Activated CD4-positive, alpha-beta T cell treated with anti-CD3 and anti-CD28 coated beads, Interleukin-2, amount 50 U/mL, for 48 hours (primary cell): ENCODE measurements around the gene NECAB3.

ENCODE experiments used
- DNase-seq, 2 experiments: peaks; one replicate each; pipeline ENCODE4 v3.0.0-alpha.2; 2020

Gene NECAB3

DNA sequence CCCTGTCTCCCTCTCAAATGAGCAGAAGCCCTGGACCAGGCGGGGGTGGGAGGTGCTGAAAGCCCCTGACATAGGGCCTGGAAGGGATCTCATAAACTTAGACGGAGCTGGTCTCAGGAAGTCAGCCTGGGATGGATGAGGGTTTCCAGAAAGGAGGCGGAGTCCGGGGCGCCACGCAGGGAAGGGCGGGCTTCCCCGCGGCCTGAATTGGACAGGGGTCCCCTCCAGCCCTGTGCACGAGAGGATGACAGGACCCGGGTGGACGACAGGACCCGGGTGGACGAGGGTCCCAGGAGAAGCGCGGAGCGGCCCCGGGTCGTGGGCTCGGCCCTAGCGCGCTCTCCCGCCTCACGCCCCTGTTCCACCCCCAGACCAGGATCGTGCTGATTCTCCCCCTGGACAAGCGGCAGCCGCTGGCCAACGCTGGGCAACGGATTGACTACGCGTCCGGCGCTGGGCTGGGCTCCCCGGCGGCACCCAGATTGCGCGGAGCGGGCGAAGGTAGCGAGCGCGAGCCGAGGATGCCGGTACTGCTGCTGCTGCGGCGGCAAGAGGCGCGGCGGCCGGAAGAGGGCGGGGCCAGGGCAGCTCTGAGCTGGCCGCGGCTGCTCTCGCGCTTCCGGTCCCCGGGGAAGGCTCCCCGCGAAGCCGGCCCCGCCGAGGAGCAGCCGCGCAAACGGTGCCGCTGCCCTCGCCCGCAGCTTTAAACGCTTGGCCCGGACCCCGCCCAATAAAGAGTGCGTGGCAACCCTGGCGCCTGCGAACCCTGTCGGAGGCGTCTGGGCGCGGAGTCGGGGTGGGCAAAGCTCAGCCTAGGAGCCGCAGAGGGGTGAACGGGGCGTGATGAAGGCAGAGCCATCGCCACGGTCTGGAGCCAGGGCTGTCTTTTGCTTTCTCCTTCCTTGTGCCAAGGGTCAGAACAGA, 10.8 kb downstream of the NECAB3 start:
- peak; percentile 85 to 87 for DNase-seq

DNA sequence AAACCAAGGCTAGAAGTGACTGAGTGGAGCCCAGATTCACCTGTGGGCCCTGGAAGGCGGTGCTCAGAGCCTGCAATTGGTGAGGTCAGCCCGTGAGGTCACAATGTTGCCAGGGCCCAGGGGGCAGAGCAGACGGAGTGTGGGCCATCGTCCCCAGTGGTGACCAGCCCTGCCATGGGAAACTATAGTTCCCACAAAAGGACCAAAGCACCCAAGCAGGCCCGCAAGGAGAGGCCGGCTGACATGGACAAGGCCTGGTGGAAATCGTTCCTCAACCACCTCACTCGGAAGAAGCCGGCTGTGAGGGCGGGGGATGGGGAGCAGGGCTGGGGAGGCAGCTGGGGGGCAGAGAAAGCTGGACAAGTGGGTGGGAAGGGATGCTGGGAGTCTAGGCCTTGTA, 12.1 kb downstream of the NECAB3 start, which contains the start of gene C20orf144:
C20orf144 (plus strand) TSS at position 156 of the 400 bp plus-strand sequence; CDS start at position 175, 19 bp downstream.
- no peak for DNase-seq

DNA sequence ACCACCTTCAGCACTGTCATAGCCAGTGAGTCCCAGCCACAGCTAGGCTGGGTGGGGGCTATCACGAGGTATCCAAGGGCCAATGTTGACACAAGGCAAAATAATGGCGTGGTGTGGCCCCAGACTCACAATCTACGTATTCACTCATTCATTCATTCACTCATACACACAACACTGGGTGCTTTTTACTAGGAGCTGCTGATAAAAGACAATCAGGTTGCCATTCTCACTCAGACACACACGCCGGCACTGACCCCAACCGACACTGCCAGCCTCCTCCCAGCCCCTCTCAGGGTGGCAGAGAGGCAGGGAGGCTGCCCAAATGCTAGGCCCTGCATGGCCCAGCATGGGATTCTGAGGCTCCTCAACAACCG, 13.6 kb downstream of the NECAB3 start:
- no peak for DNase-seq

DNA sequence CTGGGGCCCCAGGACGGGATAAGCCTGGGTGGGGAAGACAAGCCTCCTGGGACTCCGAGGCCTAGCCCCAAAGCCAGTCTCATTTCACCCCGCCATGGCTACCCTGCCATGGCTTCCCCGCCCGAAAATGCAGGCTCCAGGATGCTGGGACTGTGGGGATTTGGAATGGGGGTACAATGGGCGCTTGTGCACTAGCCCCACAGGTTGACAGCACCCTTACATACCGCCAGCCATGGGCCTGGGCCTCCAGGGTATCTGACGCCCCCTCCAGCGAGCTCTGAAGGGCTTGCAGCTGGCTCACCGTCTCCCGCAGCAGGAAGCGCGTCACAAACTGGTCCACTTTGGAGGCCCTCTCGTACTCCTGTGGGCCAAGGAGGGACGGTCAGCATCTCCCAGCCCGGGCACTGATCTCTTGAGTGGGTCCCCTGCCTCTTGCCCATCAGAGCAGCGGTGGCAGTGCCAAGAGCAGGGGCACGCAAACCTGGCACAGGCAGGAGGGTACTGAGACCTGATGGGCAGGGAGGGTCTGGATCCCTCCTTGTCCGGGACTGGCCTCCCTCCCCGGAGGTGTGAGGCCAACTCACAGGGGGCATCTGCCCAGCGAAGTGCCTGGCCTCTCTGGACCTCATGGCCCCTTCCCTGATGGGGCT, 14.1 kb downstream of the NECAB3 start:
- no peak for DNase-seq

DNA sequence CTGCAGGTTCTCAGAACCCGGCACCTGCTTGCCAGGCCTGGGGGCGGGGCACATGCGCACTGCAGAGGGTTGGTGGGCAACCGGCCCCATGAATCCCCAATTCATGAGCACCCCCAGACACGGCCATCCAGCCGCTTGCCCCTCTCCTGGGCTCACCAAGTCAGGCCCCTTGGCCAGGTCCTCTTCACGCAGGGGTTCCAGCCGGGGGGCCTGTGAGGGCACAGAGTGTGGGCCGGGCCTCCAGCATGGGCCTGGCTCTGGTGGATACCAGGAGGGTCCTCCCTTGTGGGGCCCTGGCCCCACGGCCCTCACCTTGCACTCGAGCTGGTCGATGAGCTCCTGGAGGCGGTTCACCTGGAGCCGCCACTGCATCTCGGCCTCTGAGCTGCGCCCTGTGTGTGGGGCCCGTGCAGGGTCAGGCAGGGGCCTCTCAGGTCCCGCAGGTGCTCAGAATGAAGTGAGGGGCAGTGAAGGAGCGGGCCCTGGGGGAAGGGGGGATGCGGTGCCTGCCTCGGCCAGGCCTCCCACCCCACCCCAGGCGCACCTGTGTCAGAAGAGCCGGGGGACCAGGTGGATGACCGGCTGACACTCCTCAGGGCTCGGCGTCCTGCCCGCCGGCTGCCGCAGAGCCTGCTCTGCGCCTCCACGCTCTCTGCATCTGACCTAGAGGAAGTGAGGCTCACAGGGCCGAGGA, 14.7 kb downstream of the NECAB3 start:
- no peak for DNase-seq

DNA sequence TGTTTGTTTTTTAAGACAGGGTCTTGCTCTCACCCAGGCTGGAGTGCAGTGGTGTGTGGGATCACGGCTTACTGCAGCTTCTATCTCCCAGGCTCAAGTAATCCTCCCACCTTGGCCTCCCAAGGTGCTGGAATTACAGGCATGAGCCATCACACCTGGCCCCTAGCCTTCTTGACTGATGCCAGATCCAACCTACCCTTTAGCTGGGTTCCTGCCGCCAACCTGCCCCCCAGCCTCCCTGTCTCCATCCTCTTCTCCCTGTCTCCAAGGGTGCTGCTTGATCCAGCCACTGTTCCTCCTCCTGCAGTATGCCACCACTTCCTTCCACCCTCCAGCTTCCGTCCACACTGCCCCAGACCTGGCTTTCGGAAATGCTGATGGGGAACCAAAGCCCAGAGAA, 15.3 kb downstream of the NECAB3 start:
- DNase-seq = no peak

DNA sequence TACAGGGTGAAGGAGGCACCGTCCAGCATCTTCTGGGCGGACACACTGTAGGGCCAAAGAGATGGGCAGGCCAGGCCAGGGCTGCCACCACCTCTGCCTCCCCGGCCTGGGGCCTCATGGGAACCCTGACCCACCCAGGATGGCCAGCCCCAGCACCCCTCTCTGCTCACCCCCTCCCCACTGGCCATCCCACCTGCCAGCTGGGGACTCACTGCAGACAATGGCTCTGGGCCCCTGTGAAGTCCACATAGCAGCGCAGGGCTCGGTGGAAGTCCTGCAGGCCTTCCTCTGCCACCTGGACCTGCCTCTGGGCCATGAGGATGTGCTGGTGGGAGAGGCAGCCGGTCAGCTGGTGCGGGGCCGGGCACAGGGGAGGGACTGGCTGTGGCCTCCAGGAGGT, 15.7 kb downstream of the NECAB3 start:
- no peak for DNase-seq

DNA sequence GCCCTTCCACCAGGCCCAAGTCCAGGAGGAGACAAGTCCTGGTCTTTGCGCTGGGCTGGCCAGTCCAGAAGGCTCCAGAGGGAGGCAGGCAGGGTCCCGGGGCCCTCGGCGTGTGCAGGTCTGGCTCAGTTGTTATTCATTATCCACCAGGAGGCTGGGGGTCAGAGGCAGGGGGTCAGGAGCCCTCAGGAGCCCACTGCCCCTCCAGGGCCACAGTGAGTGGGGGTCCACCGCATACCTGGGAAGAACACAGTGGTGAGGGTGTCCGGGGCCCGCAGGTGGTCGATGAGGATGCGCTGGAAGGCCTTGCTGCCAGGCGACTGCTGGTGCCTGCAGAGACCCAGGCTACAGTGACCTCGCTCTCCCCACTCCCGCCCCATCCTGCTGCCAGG, 16.5 kb downstream of the NECAB3 start:
- DNase-seq = no peak

DNA sequence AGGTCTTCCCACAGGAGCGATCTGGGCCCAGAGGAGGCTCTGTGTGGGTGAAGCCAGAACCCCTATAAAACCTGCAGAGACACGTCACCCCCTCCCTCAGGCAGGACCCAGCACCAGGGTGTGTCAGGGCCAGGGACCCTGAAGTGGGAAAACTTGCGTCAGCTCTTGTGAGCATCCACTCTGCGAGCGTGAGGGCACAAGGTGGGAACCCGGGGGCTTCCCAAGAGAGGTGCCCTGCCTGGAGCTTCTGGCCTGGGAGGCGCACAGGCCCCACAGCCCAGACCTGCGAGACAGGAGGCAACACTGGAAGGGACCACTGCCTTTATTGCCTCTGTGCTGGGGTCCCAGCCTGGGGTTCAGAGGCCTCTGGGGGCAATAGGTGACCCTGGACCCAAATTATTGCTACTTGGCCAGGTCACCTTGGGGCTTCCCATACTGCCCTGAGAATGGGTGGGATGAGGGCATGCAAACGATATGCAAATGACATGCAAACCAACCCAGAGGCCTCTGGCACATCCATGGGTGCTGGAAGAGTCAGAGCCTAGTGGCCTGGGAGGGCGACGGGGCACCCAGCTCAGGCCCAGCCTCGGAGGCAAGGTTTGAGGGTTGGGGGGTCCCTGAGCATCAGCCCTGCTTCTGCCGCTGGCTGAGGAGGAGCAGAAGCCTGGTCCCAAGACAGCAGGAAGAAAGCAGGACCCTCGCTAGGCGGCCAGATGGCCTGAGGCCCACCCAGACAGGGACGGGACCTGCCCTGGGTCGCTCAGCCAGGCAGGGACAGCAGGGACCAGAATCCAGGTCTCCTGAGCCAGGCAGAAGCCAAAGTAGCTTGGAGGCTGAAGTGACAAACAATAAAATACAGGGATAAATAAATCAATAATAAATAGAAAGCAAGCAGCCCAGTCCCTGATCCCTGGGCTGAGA, 17.2 kb downstream of the NECAB3 start:
- DNase-seq = no peak

DNA sequence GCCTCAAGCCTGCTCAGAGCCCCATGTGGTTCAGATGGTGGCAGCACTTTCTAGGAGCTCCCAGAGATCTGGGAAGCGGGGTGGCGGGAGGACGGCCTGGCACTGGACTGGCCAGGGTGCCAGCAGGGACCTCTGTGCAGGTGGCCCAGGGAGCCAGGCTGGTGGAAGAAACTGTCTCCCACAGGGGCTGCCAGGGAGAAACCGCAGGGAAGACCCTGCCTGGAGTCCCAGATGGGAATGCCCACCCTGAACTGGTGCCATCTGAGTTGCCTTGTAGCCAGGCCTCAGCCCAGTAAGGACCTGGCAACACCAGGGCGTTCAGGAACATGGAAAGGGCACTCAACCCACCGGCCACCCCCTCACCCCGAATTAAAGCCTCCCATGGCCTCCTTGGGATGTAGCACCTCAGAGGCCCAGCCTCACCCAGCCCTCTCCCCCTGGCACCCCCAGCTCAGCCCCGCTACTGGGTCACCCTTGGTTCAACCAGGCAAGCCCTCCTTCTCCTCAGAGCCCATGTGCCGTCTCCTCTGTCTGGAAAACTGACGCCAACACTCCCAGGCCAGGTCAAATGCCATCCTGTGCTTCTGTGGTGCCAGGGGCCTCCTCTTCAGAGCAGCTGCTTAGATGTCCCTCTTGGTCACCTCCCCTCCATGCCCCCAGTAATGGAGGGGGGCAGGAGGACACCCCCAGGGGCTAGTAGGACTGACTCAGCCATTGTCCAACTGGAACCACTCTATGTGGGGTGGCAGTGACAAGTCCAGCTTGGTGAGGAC, 18.0 kb downstream of the NECAB3 start:
- DNase-seq = no peak

DNA sequence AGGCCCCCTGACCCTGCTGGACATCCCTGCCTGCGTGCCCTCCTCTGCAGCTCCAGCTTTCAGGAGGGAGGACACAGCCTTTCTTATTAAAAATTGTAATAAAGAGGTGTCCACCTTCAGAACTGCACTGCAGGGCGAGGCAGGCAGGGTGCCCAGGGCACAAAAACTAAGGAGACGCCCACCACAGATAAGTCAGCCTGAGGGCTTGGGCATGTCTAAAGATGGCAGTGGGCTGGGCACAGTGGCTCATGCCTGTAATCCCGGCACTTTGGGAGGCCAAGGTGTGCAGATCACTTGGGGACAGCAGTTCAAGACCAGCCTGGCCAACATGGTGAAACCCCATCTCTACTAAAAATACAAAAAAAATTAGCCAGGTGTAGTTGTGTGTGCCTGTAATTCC, 19.1 kb downstream of the NECAB3 start:
- no peak for DNase-seq

DNA sequence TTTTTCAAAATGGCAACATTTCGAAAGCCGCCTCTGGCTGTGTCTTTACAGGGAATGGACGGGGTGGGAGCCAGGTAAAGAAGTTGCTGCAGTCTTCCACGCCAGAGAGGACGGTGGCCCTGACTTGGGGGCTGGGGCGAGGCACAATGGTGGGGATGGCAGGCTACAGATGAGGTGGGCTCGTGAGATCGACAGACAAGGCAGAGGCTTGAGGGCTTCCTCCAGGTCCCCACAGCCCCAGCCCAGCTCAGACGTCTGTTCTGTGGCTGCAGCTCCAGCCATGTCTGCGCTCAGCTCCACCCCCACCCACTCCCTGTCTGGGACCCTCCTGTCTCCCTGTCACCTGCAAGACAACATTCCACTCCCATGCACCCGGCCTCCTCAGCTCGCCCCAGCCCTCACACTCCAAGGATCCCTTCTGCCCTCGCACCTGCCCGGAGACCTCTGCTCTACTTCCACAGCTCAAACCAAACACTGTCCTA, 19.5 kb downstream of the NECAB3 start:
- no peak for DNase-seq

DNA sequence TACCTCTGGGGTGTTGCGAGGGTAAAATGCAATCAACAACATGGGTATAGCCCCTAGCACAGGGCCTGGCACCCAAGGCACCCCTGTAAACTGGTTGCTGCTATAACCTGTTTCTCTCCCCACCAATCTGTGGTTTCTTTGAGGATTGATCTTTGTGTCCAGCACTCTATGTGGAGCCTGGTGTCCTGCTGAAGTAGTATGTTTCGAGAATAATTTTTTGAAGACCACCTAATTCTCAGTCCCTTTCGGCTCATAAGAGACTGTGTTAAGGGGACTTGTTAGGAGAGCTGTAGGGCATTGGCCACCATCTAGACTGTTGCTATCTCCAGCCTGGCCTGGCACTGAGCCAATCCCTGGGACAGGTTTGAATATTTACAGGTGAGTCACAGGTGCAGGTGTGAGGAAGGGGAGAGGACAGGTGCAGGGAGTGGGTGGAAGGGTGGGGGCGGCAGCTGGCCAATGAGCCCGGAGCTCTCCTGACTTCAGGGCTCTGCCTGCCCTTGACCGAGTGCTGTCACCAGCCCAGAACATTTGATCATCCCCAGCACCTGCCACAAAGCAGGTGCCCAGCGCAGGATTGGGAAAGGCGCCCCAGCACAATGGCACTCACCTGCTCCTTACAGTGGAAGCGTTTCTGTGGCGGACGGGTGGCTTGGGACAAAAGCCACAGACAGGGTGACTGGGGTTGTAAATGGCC, 20.2 kb downstream of the NECAB3 start:
- peak in 1 of 2 experiments; percentile 10 for DNase-seq

DNA sequence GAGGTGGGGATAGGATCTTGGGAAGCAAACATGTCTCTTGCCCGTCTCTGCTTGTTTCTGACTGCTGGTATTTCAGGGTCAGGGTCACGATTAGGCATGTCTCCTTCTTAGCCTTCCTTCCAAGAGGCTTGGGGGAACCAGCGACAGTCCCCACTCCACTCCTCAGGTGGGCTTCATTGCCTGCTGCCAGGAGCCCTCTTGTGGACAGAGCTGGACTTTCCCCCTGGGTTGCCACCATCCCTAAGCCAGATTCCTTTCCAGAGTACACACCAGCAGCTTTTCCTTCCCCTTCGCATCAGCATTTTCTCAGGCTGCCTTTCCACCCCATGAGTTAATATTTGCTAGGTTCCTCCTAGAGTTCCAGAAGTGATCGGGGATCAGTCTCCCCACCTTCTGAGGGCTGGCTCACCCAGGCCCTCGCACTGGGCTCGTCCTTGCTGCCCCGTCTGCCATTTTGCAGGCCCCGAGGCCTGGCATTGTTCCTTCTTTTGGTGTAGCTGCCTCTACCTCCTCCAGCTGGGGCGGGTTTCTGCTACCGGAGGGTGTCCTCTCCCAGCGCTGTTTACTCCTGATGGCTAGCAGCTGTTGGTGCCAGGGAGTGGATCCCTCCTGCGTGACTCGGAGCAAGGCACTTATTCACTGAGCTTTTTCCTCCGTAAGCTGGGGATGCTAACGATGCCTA, 20.9 kb downstream of the NECAB3 start:
- DNase-seq = peak in 1 of 2 experiments; percentile 48

DNA sequence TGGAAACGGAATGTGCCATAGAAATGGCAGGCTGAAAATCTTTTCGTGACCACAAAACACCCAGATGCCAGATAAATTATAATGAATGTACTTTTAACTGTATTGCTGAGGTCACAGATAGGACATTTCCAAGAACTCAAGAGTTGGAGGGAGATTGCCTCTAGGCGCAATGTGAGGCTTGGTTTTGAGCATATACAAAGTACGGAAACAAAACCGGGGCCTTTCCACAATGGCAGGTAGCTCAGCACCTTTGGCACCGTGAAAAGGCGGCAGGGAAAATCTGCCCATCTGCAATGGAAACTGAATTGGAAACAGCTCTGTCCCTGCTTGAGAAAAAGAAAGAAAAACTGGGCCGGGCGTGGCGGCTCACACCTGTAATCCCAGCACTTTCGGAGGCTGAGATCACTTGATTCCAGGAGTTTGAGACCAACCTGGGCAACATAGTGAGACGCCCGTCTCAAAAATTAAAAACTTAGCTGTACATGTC, 22.6 kb downstream of the NECAB3 start:
- peak in 1 of 2 experiments; percentile 21 for DNase-seq

DNA sequence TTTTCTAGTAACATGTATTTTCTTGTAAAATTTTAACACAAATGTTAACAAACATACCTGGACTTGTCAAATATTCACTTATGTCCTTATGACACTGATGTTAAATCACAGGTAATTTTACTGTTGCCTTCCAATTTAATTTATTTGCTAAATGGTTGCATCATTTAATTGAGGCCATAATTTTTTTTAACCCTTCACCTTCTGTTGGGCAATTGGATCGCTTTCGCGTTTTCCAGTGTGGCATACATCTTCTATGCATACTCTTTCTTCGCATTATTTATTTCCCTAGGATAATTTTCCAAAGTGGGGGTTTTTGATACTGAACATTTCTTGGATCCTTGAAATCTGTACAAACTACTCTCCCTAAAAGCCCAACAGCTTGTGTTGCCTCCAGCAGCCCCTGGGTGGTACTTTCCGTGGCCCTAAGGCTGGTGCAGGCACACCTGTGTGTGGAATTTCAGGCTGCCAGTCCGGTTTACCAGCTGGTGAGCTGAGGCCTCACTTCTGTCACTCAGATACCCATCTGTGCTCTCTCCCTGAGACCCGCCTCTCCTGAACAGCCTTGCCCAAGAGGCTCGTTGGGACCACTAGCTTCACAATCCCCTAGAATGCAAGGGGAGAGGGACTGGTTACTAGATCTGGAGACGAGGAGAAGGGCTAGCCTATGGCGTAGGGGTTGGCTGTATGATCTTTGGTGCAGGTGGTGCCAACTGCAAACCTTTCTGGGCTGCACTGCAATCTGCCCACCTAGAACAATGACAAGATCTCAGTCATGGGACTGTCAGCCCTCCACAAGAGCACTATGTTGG, 23.3 kb downstream of the NECAB3 start:
- DNase-seq = peak in 1 of 2 experiments; percentile 5

DNA sequence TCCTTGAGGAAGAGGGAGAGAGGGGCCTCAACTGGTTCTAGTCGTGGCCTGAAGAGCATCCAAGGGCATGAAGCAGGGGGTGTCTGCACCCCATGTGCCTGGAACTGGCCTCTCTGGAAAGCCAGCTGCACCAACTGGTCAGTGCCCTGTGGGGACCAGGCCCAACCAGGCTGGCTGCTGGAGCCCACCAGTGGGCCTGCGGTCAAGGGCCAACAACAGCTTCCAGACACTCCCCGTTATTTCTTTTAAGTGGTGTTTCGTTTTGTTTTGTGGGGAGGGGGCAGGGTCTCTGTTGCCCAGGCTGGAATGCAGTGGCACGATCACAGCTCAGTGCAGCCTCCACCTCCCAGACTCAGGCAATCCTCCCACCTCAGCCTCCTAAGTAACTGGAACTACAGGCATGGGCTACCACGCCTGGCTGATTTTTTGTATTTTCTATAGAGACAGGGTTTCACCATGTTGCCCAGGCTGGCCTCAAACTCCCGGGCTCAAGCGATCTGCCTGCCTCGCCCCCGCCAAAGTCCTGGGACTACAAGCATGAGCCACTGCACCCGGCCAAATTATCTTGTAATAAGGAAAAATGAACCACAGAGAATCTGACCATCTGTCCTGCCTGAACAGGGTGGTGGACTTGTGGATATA, 24.0 kb downstream of the NECAB3 start:
- DNase-seq = no peak

DNA sequence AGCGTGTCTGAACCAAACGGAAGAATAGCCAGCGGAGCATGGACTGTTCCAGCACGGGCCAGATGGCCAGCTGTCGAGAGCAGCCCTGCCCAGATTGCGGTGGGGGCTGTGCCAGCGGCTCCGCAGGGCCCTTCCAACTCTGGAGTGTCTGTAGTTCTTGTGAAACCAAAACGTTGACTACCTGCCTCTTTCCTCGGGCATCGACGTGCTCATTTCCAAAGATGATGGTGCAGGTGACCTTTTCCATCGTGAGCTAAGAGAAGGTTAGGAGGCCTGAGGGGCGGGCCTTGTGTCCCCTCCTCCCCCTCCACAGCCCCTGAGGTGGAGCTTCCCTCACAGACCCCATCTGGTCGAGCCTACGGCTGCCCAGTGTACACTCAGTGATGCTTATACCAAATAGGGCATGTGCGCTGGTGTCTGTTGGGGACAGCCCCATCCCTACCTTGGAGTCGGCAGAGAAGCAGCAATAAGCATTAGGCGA, 25.0 kb downstream of the NECAB3 start:
- DNase-seq = peak in 1 of 2 experiments; percentile 9
